PC-9 (cell line): Measurements from ENCODE around the gene ELMO3.

Experiments
- CTCF ChIP-seq: fragments of 200-600 bp; sonication (generic); conservative IDR thresholded peaks from 2 replicates; pipeline ENCODE4 v1.6.1; 2017; ENCODE audit warnings: mixed run types, antibody characterized with exemption, mild to moderate bottlenecking, moderate library complexity
- EZH2 ChIP-seq: fragments of 200-600 bp; sonication (generic); IDR thresholded peaks from 2 replicates; pipeline ENCODE4 v1.8.0; 2017; ENCODE audit warnings: antibody characterized with exemption, low read depth

- TF ChIP-seq CTCF (no peak), EZH2 (no peak)
These were observed 1.6 kb downstream of the ELMO3 start for GRCh38 chr16:67200491-67200890.
